Measurements from ENCODE around the gene MKI67.

Gene MKI67

GRCh38 chr10:128083191-128083895 lies 42.9 kb downstream of the MKI67 start:
- no peak for DNase-seq (ENCODE audit: low spot score)
- Histone ChIP-seq H3K4me3 (ENCODE audit: severe bottlenecking) (no peak overlapping the region), H3K27me3 (ENCODE audit: insufficient read depth, poor library complexity, severe bottlenecking) (no peaks in the 10 kb centered on the region), H3K36me3 (ENCODE audit: low read depth) (peaks cover 25% of the 10 kb centered on the region), H3K9me3 (ENCODE audit: severe bottlenecking) (no peaks in the 10 kb centered on the region), H3K27ac (ENCODE audit: poor library complexity, severe bottlenecking) (no peak overlapping the region), H3K4me1 (ENCODE audit: insufficient read depth, poor library complexity, severe bottlenecking) (no peaks in the 10 kb centered on the region)
- no peak for TF ChIP-seq CTCF (IDR thresholded peaks at IDR 0.05; ENCODE audit: poor library complexity, severe bottlenecking)
- ATAC-seq (ENCODE audit: low read depth): no peak

GRCh38 chr10:128081720-128082119 lies 44.5 kb downstream of the MKI67 start:
- DNase-seq (ENCODE audit: low spot score) (no peak), ATAC-seq (ENCODE audit: low read depth) (no peak)
- Histone ChIP-seq H3K36me3 (ENCODE audit: low read depth) (peaks cover 40% of the 10 kb centered on the region), H3K27me3 (ENCODE audit: insufficient read depth, poor library complexity, severe bottlenecking) (no peaks in the 10 kb centered on the region), H3K4me1 (ENCODE audit: insufficient read depth, poor library complexity, severe bottlenecking) (no peaks in the 10 kb centered on the region), H3K9me3 (ENCODE audit: severe bottlenecking) (no peaks in the 10 kb centered on the region), H3K27ac (ENCODE audit: poor library complexity, severe bottlenecking) (no peak overlapping the region), H3K4me3 (ENCODE audit: severe bottlenecking) (no peak overlapping the region)
- TF ChIP-seq CTCF (IDR thresholded peaks at IDR 0.05; ENCODE audit: poor library complexity, severe bottlenecking): no peak

GRCh38 chr10:128081222-128081621 lies 45.0 kb downstream of the MKI67 start:
- no peak for DNase-seq (ENCODE audit: low spot score)
- H3K27me3 ChIP-seq (ENCODE audit: insufficient read depth, poor library complexity, severe bottlenecking): no peaks in the 10 kb centered on the region
- TF ChIP-seq CTCF (IDR thresholded peaks at IDR 0.05; ENCODE audit: poor library complexity, severe bottlenecking): no peak
- H3K36me3 ChIP-seq (ENCODE audit: low read depth): peaks cover 44% of the 10 kb centered on the region
- no peaks in the 10 kb centered on the region for H3K9me3 ChIP-seq (ENCODE audit: severe bottlenecking)
- H3K27ac ChIP-seq (ENCODE audit: poor library complexity, severe bottlenecking): no peak overlapping the region
- no peak overlapping the region for H3K4me3 ChIP-seq (ENCODE audit: severe bottlenecking)
- H3K4me1 ChIP-seq (ENCODE audit: insufficient read depth, poor library complexity, severe bottlenecking): no peaks in the 10 kb centered on the region
- no peak for ATAC-seq (ENCODE audit: low read depth)

- Histone ChIP-seq H3K4me3 (ENCODE audit: severe bottlenecking) (no peak overlapping the region), H3K36me3 (ENCODE audit: low read depth) (peaks cover 50% of the 10 kb centered on the region), H3K27ac (ENCODE audit: poor library complexity, severe bottlenecking) (no peak overlapping the region), H3K27me3 (ENCODE audit: insufficient read depth, poor library complexity, severe bottlenecking) (no peaks in the 10 kb centered on the region), H3K9me3 (ENCODE audit: severe bottlenecking) (no peaks in the 10 kb centered on the region), H3K4me1 (ENCODE audit: insufficient read depth, poor library complexity, severe bottlenecking) (no peaks in the 10 kb centered on the region)
- DNase-seq (ENCODE audit: low spot score) (no peak), ATAC-seq (ENCODE audit: low read depth) (no peak)
- TF ChIP-seq CTCF (IDR thresholded peaks at IDR 0.05; ENCODE audit: poor library complexity, severe bottlenecking): no peak
Observed at GRCh38 chr10:128080641-128081040, 45.6 kb downstream of the MKI67 start.

GRCh38 chr10:128080231-128080630 lies 46.0 kb downstream of the MKI67 start:
- Histone ChIP-seq H3K4me1 (ENCODE audit: insufficient read depth, poor library complexity, severe bottlenecking) (no peaks in the 10 kb centered on the region), H3K4me3 (ENCODE audit: severe bottlenecking) (no peak overlapping the region), H3K27me3 (ENCODE audit: insufficient read depth, poor library complexity, severe bottlenecking) (no peaks in the 10 kb centered on the region), H3K36me3 (ENCODE audit: low read depth) (peaks cover 54% of the 10 kb centered on the region), H3K9me3 (ENCODE audit: severe bottlenecking) (no peaks in the 10 kb centered on the region), H3K27ac (ENCODE audit: poor library complexity, severe bottlenecking) (no peak overlapping the region)
- ATAC-seq (ENCODE audit: low read depth): no peak
- DNase-seq (ENCODE audit: low spot score): peak; percentile 30
- no peak for TF ChIP-seq CTCF (IDR thresholded peaks at IDR 0.05; ENCODE audit: poor library complexity, severe bottlenecking)
